Non-pigmented ciliary epithelial cell (primary cell): ENCODE measurements around the gene POLR3GL.

Experiments
- DNase-seq: peaks from one replicate; pipeline ENCODE4 v3.0.0-alpha.2; 2010; ENCODE audit warnings: low read depth

POLR3GL gene

DNA sequence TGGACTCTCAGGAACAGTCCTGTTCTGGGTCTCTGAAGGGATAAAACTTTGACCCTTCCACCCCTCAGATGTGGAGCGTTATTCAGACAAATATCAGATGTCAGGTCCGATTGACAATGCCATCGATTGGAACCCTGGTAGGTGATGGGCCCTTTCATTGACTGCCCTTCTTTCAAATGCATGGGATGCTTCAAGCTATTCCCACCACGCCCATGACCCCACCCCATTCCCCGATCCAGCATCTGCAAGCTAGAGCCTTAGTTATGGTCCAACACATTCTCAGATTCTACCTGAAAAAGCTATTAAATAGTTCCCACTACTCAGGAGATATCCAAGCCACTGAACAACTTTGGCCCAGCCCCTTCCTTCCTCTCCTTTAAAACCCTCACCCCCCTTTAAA is 12.5 kb downstream of the POLR3GL start:
- DNase-seq, result no peak

DNA sequence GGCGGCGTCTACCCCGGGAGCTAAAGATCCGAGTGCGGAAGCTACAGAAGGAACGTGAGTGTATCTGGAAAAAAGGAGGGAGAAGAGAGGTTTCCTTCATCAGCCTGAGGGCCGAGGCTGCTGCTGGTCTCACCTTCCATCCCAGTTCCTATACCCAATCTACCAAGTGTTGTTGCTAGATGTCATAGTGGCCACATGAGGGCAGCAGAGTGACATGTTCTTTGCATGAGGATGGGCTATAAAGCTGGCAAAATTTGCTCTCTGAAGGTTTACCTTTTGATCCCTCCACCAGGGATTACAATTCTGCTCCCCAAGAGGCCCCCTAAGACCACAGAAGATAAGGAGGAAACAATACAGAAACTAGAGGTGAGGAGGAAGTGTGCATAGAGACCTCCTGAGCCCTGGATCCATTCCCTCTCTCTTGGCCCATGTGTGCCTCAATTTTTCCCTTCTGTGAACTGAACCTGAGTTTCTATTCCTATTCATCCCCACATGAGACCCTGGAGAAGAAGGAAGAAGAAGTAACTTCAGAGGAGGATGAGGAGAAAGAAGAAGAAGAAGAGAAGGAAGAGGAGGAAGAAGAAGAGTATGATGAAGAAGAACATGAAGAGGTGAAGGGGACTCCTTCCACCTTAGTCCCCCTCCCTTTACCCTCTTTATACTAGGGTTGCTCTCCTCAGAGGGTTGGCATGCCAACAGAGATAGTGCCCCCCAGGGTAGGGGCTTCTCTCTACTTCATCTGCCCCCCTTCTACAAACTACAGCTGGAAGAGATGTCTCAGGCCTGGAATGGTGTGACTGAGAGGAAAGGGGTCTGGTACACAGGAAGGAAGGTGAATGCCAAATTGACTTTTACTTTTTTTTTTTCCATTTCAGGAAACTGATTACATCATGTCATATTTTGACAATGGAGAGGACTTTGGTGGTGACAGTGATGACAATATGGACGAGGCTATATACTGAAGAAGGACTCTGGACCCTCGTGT is 13.3 kb downstream of the POLR3GL start:
- DNase-seq, result peak; percentile 58

DNA sequence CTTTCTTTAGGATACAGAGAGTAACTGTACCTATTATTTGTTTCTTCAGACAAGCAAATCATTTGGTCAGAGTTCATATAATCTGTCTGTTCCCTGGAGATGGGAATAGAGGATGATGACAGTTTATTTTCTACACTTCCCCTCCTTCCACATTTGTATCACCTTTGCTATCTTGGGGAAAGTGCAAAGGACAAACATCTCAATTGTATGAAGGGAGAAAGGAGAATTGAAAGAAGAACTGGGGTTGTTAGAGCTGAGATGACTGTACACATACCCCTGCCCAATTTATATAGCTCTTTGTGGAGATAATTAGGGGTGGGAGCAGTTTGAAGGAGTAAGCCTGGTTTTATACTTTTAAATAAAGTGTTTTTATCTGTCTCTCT is 14.0 kb downstream of the POLR3GL start:
- no peak for DNase-seq

DNA sequence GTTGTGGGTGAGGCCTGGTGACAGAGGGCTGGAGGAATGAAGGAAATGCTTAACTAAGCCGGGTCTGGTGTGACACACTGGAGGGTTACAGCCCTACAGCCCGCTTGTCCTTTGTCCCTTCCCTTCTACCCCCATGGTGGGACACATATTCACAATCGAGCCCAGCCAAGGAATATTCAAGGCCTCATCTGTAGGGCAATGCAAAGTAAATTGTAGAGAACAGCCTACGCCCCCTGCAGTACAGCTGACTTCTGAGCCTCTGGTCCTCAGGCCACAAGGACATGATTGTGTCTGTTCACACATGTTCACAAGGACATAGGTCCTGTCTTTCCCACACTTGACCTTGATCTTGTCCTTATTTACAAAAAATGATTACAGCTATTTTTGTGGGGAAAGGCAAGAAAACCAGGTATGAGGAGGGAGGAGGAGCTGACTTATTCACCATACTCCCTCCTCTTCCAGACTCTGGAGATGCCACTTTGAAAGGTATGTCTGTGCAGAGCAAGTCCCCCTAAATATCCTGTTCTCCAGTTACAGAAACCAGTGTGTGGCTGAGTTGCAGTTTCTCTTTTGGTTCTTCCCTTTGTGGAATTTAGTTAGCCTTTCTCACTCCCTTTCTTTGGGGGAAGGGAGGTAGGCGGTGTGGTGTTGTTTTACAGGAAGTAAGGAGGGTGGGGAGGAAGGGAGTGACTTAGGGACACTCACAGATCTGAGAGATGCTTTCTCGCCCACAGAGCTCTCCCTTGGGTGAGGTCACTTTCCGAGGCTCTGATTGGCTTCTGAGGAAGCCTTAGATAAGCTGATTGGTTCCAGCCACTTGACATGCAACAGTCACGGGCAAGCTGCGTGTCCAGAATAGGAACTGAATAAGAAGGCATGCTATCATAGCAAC is 14.6 kb downstream of the POLR3GL start:
- DNase-seq, result peak; percentile 100

DNA sequence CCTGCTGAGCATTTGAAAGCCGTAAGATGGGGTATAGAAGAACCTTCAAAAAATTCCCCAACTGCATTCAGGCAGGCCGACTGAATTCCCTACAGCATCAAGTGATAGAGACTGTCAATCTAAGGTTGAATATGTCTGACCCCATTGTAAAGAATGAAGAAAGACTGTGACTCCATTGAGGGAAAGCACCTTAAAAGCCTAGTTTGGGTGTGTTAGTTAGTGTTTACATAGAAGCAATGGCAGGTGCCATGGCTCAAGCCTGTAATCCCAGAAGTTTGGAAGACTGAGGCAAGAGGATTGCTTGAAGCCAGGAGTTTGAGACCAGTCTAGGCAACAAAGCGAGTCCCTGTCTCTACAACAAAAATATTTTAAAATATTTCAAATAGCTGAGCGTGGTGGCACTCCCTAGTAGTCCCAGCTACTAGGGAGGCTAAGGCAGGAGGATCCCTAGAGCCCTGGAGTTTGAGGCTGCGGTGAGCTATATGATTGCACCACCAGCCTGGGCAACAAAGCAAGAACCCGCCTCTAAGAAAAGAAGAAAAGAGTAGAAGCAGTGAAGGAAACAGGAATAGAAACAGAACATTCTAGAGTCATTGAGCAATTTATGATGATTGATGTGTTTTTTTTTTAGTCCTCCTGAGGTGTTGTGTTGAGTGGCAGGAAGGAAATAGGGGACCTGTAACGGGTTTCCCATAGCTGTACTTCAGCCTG is 15.4 kb downstream of the POLR3GL start:
- DNase-seq, result no peak

DNA sequence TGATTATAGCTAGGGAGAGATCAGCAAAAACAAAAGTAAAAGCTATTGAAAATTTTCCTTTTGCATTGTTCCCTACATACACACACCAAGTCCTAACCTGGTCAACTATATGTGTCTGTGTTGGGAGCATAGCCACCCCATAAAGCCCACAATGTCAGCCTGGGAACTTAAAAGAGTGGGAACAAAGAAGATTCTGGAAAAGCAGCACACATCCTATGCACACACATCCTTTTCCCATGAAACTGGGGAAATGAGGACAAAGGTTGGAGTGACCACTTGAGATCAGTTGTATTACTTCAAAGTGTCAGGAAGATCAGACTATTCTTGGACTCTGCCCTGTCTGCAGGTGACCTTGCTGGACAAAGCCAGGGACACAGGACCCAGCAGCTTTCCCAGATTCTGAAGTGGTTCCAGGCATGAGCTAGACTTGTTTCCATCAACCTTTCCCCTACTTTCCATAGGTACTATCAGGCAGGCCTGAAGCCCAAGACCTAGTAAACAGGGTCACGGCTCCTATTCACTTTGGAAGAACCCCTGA is 16.0 kb downstream of the POLR3GL start:
- DNase-seq, result no peak

DNA sequence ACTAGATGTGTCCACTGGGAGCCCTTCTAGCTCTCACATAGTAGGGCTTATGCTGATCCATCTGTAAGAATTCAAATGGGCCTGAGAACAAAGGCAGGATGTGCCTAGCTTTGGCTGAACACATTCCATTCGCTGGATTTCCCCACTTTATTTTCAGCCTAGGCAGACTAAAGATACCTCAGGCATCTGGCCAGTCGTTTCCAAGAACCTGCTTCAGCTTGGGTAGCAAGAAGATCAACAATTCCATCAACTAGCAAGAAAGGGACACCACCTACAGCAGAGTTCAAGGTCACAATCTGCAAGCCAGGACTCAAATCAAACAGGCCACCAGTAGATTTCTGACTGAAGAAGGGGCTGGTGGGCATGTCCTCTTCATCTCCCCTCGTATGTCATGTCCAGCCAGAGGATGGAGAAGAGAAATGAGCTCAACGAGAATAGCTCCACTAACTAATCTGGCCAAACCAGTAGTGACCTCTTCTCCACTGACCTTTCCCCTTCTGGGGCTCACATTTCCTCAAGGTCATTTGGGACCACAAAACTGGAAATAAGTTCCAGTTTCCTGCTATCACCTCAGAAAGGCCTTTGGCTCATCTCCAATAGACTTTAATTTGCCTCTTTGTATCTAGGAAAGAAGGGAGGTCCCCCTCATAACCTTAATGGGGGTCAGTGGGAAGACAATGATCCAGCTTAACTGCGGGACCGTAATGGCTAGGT is 17.7 kb downstream of the POLR3GL start:
- no peak for DNase-seq

DNA sequence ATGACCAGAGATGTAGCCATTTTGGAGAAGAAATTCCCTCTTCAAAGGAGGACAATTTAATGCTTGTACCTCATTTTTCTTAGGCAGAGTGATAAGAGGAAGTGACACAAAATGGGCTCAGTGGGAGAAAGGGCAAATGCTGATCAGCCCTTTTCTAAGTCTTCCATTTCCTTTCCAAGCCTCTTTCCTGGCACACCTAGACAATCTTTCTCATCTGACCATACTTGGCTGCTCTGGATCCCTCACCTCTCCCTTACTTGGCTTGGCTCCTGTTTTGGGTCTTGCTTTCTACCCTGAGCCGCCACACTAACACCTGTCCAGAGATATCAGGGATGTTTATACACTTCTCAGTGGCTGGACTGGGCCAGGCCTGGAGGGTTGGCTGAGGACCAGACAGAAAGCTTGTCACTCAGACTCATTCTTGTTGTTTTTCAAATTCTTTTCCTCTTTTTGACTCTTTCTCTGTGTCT is 18.8 kb downstream of the POLR3GL start:
- no peak for DNase-seq

DNA sequence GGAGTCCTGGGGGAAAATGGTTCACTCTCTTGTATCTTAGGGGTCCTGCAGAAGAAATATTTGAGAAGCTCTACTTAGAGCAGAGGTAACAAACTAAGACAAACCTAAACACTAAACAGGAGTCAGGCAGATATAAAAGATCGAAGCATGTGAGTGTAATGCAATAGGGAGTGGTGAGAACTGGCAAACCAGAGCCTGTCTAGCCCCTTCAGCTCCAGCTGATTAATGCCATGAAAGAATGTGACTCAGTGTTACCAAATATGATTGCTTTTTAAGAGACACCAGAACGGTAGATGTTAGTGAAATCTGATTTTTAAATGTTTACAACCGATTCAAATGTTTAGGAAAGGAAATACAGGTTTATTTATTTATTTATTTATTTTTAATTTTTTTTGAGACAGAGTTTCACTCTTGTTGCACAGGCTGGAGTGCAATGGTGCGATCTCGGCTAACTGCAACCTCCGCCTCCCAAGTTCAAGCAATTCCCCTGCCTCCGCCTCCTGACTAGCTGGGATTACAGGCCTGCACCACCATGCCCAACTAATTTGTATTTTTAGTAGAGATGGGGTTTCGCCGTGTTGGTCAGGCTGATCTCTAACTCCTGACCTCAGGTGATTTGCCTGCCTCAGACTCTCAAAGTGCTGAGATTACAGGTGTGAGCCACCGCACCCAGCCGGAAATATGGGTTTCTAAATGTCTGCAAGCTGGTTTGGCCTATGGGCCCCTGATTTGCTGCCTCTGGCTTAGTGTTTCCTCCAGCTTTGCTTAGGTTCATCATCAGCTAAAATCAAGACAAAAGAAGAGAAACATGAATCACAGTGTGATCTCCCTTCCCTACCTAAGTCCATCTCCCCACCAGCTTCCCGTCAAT is 19.7 kb downstream of the POLR3GL start:
- DNase-seq, result no peak

DNA sequence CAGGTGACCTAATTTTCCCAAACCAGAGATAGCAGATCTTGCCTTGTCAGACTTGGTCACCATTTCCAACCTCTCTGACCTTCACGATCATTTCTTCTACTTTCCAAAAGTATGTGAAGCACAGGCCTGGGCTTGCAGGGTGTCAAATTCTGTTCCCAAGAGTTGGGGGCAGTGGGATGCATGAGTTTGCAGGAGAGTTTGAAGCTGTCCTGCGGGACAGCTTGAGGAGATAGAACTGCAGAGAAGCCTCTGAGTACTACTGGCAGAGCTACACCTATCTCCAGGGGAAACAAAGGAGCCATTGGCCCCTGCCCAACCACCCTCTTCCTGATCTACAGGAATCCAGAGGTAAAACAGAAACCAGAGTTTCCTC is 20.6 kb downstream of the POLR3GL start:
- no peak for DNase-seq

DNA sequence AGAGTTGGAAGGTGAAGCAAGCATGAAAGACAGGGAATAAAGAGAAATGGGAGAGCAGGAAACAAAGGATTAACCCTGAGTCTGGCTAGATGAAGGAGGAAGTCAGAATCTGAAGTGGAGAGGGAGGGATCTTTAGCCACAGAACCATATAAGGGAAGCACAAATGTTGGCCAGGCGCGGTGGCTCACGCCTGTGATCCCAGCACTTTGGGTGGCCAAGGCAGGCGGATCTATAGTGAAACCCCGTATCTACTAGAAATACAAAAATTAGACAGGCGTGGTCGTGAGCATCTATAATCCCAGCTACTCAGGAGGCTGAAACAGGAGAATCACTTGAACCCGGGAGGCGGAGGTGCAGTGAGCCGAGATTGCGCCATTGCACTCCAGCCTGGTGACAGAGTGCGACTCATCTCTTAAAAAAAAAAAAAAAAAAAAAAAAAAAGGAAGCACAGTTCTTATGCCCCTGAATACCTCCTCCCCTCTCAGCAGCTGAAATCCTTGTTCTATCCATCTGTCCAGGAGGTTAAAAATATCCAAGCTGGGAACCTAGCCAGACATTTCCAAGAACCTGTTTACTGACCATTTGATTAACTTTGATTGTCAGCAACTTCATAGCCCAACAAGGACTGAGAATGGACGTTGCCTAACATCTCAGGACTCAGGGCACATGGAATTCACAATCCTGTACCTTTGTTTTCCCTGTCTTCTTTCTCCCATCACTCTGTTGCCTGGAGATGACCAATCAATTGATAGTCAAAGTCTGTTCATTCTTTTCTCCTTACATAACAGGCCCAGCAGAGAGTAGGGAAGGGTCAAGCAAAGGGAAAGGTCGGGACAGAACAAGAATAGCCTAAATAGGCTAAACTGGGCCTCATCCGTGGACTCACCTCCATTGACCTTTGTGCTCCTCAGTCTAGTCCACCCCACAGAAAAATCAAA is 21.3 kb downstream of the POLR3GL start:
- DNase-seq, result no peak

DNA sequence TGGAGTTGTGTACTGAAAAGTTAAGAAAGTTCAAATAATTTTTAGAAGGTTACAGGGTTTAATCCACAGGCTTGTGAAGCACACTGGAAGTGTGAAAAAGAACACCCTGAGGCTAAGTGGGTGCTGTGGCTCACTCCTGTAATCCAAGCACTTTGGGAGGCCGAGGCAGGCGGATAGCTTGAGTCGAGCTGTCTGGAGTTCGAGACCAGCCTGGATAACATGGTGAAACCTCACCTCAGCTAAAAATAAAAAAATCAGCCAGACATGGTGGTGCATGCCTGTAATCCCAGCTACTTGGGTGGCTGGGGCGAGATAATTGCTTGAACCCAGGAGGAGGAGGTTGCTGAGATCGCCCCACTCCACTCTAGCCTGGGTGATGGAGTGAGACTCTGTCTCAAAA is 22.1 kb downstream of the POLR3GL start:
- DNase-seq, result no peak

DNA sequence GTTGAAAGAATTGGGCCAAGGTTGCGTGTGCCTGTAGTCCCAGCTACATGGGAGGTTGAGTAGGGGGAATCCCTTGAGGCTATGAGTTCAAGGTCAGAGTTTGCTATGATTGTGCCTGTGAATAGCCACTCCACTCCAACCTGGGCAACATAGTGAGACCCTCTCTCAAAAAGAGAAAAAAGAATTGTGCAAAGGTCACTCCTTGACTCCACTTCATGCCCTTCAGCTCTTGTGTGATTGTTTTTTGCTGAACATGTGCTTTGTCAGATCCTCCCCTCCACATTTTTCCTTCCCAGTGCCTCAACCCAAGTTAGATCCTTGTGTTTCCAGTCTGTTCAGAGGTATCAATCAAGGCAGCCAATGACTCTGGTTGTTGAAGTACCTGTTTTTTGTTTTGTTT is 23.4 kb downstream of the POLR3GL start:
- DNase-seq, result no peak

DNA sequence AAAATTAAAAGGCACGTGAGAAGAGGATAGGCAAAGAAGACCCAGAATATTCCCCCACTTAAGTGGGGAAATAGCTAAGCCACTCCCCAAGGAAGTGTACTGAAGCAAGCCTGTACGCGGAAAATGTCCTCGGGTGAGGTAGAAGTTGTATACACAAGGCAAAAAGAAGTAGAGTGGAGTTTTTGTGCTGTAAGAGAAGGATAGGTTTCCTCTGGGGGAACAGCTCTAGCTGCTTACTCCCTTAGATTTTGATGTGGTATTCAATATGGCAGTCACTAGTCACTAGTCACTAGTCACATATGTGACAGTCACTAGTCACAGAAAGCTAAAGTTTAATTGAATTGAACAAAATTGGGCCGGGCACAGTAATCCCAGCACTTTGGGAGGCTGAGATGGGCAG is 24.3 kb downstream of the POLR3GL start:
- no peak for DNase-seq

DNA sequence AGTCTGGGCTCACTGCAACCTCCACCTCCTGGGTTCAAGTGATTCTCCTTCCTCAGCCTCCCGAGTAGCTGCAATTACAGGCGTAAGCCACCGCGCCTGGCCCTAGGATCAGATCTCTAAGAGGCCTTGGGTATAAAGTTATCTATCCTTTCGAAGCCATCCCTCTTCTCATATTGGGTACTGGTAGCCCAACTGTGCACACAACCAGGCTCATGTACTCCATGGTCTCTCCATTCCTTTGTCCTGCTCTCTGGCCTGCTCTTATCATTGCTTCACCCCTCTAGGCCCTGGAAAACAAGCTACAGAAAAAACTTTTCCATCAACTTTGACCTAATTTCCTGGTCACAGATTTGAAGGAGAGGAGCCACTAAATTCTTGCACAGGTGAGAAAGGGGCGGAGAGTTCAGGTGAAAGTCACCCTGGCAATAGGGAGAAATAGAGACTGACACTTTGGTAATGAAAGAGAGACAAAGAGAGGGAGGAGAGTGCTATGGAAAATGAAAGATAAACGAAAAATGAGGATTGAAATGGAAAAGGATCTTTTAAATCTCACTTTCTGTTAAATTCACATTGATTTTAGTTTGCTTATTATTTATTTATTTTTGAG is 25.9 kb downstream of the POLR3GL start:
- DNase-seq, result no peak

DNA sequence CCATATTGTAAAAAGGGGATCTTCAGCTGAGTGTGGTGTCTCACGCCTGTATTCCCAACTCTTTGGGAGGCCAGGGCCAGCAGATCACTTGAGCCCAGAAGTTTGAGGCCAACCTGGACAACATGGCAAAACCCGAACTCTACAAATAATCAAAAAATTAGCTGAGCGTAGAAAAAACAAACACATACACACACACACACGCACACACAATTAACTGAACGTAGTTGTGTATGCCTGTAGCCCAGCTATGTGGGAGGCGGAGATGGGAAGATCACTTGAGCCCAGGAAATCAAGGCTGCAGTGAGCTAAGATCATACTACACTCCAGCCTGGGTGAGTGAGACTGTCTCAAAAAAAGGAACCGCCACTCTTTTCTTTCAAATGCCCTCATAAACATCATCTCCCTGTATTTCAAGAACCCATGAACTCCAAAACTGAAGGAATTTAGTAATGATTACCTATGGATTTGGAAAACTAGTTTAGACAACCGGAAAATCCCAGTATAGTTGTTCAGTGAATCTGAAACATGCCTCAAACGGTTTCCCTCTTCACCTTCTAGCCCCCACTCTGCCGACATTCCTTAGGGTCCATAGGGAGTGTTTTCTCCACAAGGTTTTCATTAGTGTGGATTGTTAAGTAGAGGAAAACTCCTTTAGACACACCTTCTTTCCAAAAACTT is 27.4 kb downstream of the POLR3GL start:
- no peak for DNase-seq

DNA sequence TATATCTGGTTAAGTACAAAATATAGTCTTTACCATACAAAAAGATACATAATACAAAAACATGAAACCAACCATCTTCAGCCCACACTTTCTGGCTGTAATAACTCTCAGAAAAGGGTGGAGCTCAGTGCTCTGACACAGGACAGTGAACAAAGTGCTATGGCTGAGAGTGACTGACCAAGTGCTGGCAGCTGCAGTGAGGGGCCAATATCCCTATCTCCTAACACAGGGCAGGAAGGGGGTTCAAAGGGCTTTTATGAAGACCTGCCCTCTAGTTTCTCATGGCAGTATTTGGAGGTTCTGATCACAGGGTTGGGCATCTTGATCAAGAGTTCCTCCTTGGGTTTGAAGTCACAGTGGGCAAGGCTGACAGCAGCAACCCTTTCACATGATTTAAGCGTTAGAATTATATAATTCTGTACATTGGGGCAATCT is 28.0 kb downstream of the POLR3GL start:
- DNase-seq, result no peak
